Cardiac fibroblast (primary cell): ENCODE measurements around the gene ALG8.
A peak's percentile ranks its signal among the peaks of the same experiment; 100 is the strongest.
"Not testable (repeated sequence)": the region's sequence is repeated elsewhere in the genome, so short reads cannot be mapped to it uniquely, and the experiment has no call there.

Source experiments
- DNase-seq, 2 donors: peaks; one replicate each; pipeline versions ENCODE4 v3.0.0 to v3.0.0-alpha.2; 2010; ENCODE audit warnings: low read depth in 2 of 2
- H3K4me3 ChIP-seq, 2 donors: replicated peaks in 1 of 2; 1 replicate in 1 of 2; 2 replicates in 1 of 2; pipeline ENCODE4 v1.5.1; 2011; ENCODE audit warnings: low read depth in 2 of 2, low read length in 2 of 2, mild to moderate bottlenecking in 2 of 2, moderate library complexity in 1 of 2
- CTCF ChIP-seq: IDR thresholded peaks from one replicate; pipeline ENCODE4 v1.5.1; 2011; ENCODE audit warnings: low read depth, mild to moderate bottlenecking, low read length, inconsistent platforms

ALG8 gene

GRCh38 chr11:78079232-78080083, 60.0 kb downstream of the ALG8 start, which contains the start of gene NDUFC2:
Gene NDUFC2 (minus strand): TSS chr11:78079862. CDS start chr11:78079744, 118 bp downstream.
- peak within 1 kb of the TSS; percentile 93 to 94 for H3K4me3 ChIP-seq
- DNase-seq, result peak; percentile 88 to 90
- no peak for TF ChIP-seq CTCF

DNA sequence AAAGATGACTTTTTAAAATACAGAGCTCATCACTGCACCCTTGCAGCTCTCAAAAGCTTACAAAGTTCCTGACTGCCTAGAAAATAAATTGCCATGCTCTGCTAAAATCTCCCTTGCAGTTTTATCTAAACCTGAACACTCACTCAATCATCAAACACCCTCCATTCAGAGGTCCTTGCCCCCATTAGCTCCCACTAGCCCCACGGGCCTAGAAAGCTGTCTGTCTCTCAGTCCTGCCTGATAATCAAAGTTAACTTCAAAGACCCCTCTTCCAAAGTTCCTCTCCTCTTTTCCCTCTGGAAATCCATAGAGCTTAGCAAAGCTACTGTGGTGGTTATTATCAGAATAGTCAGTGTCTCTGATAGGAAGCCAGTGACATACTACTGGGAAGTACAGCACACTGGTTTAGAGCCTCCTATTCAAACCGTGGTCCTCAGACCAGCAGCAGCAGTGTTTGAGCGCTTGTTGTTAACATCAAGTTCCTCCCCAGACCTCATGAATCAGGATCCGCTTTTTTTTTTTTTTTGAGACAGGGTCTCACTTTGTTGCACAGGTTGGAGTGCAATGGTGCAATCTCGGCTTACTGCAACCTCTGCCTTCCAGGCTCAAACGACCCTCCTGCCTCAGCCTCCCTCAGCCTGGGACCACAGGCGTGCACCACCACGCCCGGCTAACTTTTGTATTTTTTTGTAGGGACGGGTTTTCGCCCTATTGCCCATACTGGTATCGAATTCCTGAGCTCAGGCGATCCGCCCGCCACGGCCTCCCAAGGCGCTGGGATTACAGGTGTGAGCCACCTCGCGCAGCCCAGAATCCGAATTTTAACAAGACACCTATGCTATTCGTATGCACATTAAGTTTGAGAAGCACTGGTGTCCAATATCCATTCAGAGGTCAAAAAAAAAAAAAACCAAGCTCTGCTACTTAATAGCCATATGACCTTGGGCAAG, 60.9 kb downstream of the ALG8 start:
- peak overlapping the region; percentile 93 to 94 for H3K4me3 ChIP-seq
- no peak for TF ChIP-seq CTCF
- no peak for DNase-seq

- H3K4me3 ChIP-seq, result peak overlapping the region in 1 of 2 donors; percentile 94
- DNase-seq, result not testable (repeated sequence)
Measured at GRCh38 chr11:78077592-78077991, 61.8 kb downstream of the ALG8 start.

DNA sequence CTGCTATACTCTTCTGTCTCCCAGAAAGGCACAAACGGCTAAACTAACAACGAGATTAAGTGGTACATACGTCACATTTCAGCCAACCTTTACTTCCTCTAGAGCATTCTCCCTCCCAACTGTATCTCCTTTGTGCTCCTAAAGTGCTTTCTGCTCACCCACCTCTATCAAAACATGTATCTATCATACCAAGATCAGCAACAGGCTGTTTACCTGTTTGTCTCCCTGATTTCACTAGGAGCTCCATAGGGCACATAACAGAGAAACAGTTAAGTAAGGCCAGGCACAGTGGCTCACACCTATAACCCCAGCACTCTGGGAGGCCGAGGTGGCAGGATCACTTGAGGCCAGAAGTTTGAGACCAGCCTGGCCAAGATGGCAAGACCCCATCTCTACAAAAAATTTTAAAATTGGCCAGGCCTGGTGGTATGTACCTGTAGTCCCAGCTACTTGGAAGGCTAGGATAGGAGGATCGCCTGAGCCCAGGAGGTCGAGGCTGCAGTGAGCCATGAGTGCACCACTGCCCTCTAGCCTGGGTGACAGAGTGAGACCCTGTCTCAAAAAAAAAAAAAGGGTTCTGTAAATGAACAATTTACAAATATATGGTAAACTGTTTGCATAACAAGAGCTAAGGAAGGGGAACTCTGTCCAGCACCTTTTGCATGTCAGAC, 62.6 kb downstream of the ALG8 start:
- no peak for TF ChIP-seq CTCF
- no peak for DNase-seq
- H3K4me3 ChIP-seq, result no peak overlapping the region

DNA sequence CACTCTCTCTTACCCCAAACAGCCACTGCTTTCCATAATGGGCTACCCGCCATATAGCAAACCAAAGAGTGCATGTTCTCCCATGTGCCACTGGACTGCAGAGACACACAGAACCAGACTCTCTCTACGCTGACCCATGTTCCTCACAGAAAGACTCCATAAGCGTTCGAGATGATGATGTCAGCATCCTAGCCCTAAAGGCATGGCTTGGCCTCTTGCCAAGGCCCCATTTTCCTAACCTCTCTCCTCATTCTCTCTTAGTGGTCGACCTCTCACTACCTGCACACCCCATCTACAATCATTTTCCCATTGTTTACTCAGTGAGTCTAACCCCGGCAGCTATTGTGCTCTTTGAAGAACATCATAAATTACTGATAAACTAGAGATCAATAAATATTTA, 64.7 kb downstream of the ALG8 start:
- DNase-seq, result no peak
- no peak for TF ChIP-seq CTCF
- H3K4me3 ChIP-seq, result no peak overlapping the region

DNA sequence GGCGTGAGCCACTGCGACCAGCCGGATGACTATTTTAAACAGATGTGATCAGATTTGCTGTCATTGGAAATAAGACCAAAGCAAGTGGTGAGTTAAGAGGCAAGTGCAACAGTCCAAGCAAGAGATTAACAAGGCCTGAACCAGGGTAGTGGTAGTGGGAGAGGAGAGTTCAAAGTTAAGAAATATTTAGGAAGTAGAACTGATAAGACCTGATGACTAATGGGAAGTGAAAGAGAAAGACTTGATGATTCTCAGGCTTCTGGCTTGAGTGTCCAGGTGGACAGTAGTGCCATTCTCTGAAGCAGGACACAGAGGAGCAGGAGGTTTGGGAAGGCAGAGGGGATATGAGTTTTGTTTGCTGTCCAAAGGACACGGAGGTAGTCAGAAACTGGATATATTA, 67.0 kb downstream of the ALG8 start:
- H3K4me3 ChIP-seq, result no peak overlapping the region
- no peak for TF ChIP-seq CTCF
- no peak for DNase-seq
